Measurements from ENCODE around the gene KHNYN.

- TF ChIP-seq, protein P1, sequence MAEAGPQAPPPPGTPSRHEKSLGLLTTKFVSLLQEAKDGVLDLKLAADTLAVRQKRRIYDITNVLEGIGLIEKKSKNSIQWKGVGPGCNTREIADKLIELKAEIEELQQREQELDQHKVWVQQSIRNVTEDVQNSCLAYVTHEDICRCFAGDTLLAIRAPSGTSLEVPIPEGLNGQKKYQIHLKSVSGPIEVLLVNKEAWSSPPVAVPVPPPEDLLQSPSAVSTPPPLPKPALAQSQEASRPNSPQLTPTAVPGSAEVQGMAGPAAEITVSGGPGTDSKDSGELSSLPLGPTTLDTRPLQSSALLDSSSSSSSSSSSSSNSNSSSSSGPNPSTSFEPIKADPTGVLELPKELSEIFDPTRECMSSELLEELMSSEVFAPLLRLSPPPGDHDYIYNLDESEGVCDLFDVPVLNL (CRISPR knock-in tag; IDR thresholded peaks at IDR 0.05; ENCODE audit: borderline replicate concordance, low read depth): no peak
- TF ChIP-seq, protein P2, sequence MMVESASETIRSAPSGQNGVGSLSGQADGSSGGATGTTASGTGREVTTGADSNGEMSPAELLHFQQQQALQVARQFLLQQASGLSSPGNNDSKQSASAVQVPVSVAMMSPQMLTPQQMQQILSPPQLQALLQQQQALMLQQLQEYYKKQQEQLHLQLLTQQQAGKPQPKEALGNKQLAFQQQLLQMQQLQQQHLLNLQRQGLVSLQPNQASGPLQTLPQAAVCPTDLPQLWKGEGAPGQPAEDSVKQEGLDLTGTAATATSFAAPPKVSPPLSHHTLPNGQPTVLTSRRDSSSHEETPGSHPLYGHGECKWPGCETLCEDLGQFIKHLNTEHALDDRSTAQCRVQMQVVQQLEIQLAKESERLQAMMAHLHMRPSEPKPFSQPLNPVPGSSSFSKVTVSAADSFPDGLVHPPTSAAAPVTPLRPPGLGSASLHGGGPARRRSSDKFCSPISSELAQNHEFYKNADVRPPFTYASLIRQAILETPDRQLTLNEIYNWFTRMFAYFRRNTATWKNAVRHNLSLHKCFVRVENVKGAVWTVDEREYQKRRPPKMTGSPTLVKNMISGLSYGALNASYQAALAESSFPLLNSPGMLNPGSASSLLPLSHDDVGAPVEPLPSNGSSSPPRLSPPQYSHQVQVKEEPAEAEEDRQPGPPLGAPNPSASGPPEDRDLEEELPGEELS (CRISPR knock-in tag; IDR thresholded peaks at IDR 0.05): no peak
- no peak for TF ChIP-seq CTCF (IDR thresholded peaks at IDR 0.05)
- TF ChIP-seq, protein P3, sequence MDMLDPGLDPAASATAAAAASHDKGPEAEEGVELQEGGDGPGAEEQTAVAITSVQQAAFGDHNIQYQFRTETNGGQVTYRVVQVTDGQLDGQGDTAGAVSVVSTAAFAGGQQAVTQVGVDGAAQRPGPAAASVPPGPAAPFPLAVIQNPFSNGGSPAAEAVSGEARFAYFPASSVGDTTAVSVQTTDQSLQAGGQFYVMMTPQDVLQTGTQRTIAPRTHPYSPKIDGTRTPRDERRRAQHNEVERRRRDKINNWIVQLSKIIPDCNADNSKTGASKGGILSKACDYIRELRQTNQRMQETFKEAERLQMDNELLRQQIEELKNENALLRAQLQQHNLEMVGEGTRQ (CRISPR knock-in tag; IDR thresholded peaks at IDR 0.05): no peak
- TF ChIP-seq, protein P4, sequence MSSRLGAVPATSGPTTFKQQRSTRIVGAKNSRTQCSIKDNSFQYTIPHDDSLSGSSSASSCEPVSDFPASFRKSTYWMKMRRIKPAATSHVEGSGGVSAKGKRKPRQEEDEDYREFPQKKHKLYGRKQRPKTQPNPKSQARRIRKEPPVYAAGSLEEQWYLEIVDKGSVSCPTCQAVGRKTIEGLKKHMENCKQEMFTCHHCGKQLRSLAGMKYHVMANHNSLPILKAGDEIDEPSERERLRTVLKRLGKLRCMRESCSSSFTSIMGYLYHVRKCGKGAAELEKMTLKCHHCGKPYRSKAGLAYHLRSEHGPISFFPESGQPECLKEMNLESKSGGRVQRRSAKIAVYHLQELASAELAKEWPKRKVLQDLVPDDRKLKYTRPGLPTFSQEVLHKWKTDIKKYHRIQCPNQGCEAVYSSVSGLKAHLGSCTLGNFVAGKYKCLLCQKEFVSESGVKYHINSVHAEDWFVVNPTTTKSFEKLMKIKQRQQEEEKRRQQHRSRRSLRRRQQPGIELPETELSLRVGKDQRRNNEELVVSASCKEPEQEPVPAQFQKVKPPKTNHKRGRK (CRISPR knock-in tag; IDR thresholded peaks at IDR 0.05; ENCODE audit: borderline replicate concordance): no peak
- no peak for TF ChIP-seq ATF6 (CRISPR knock-in tag; IDR thresholded peaks at IDR 0.05)
These were observed 26.3 kb upstream of the KHNYN start for GRCh38 chr14:24403294-24403998.

Measured in WTC11 (cell line).